Mucosa of descending colon (tissue), 3 donors: Measurements from ENCODE around the gene SLC9C2. TPM values are rescaled to one million over a fixed set of nuclear protein-coding genes. Genes with fewer than 3 reads are reported as not detected.
"Not testable (repeated sequence)": the region's sequence is repeated elsewhere in the genome, so short reads cannot be mapped to it uniquely, and the experiment has no call there.

ENCODE experiments used
- ATAC-seq: fragments of 200-7000 bp; cut with Tn5 transposase; one replicate; pipeline ENCODE4 v1.9.1; 2020; ENCODE audit warnings: mild to moderate bottlenecking, moderate library complexity
- DNase-seq, 3 donors: peaks; one replicate each; pipeline ENCODE4 v3.0.0-alpha.2; 2020
- H3K36me3 ChIP-seq: fragments of 200-600 bp; one replicate; pipeline ENCODE4 v1.8.0; 2021; ENCODE audit warnings: low read depth, mild to moderate bottlenecking
- H3K4me1 ChIP-seq: fragments of 200-600 bp; one replicate; pipeline ENCODE4 v1.8.0; 2021; ENCODE audit warnings: low read depth, mild to moderate bottlenecking
- H3K4me3 ChIP-seq: fragments of 200-600 bp; one replicate; pipeline ENCODE4 v1.8.0; 2021; ENCODE audit warnings: mild to moderate bottlenecking
- H3K9me3 ChIP-seq: fragments of 200-600 bp; one replicate; pipeline ENCODE4 v1.8.0; 2021; ENCODE audit warnings: mild to moderate bottlenecking
- intact Hi-C, 2 donors: fragments of 100-400 bp; cut with DNase I in 1 of 2; cut with micrococcal nuclease in 1 of 2; formaldehyde crosslinking; loops; one replicate each; pipeline versions ENCODE4 v1.11.0 to v1.11.1; 2022; cut with DNase I, micrococcal nuclease
- total RNA-seq, 3 donors: library from RNA; stranded (reverse); fragmentation: NEBNext Ultra II Directional in 2 of 3; extraction: Animal tissue kit (Norgen Biotek cat#: 25700) in 2 of 3; gene quantifications; one replicate each; pipeline versions ENCODE4 v1.2.1 to v1.2.4, GENCODE V29; 2021 to 2023
- TF ChIP-seq, protein P1 (sequence below): fragments of 200-600 bp; IDR thresholded peaks from one replicate; pipeline ENCODE4 v1.8.0; 2022; ENCODE audit warnings: antibody characterized with exemption, mild to moderate bottlenecking
- donor health status: DM: no; HTN: no; CAD: no; lungs with moderate emphysema.
- donor health status: DM: no; HTN: no; CAD: no.
- donor health status: DM: no; HTN: yes; CAD: no.

Gene SLC9C2
- total RNA-seq, 3 donors from 2014 or later: not detected

DNA sequence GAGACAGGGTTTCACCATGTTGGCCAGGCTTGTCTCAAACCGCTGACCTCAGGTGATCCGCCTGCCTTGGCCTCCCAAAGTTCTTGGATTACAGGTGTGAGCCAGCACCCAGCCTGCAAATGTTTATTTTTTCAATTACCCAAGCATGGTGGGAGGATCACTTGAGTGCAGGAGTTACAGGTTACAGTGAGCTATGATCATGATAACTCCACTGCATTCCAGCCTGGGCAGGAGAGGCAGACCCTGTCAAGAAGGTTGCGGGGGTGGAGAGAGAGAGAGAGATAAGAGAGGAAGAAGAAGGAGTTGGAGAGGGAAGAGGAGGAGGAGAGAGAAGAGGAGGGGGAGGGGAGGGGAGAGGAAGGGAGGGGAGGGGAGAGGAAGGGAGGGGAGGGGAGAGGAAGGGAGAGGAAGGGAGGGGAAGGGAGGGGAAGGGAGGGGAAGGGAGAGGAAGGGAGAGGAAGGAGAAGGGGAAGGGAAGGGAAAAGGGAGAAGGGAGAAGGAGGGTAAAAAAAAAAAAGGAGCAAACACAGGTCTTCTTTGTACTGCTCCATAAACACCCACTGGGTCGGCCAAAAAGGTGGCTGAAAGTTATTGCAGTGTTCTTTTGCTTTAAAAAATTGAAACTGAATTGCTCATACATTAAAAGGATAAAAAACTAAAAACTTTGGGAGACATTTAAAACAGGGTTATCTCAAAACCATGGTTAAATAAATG, 5.8 kb upstream of the SLC9C2 start:
- intact Hi-C loops: no loop called here
- H3K9me3 ChIP-seq: no peaks in the 10 kb centered on the region
- no peak overlapping the region for H3K4me3 ChIP-seq
- no peaks in the 10 kb centered on the region for H3K4me1 ChIP-seq
- DNase-seq (no peak), ATAC-seq (no peak)
- TF ChIP-seq, protein P1, sequence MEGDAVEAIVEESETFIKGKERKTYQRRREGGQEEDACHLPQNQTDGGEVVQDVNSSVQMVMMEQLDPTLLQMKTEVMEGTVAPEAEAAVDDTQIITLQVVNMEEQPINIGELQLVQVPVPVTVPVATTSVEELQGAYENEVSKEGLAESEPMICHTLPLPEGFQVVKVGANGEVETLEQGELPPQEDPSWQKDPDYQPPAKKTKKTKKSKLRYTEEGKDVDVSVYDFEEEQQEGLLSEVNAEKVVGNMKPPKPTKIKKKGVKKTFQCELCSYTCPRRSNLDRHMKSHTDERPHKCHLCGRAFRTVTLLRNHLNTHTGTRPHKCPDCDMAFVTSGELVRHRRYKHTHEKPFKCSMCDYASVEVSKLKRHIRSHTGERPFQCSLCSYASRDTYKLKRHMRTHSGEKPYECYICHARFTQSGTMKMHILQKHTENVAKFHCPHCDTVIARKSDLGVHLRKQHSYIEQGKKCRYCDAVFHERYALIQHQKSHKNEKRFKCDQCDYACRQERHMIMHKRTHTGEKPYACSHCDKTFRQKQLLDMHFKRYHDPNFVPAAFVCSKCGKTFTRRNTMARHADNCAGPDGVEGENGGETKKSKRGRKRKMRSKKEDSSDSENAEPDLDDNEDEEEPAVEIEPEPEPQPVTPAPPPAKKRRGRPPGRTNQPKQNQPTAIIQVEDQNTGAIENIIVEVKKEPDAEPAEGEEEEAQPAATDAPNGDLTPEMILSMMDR: no peak
- H3K36me3 ChIP-seq: no peaks in the 10 kb centered on the region

DNA sequence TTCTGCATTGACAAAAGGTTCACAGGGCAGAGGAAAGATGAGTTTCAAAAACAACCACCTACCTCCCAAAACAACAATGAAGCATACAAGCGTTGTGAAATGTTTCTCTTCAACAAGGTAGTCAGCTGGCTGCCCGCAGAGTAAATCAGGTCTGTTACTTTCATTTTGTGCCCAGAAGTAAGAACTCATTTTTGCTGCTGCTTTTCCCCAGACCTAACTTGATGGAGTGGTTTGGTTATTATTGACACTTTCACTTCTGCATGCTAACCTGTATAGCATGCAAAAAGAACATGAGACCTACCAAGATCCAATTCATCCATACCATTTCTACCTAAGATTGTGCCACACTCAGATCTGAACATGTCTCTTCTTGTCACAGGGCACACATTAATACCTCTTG, 1.3 kb downstream of the SLC9C2 start:
- no peak for DNase-seq
- no peaks in the 10 kb centered on the region for H3K9me3 ChIP-seq
- no peak overlapping the region for H3K4me3 ChIP-seq
- intact Hi-C loops: loop anchor here in 1 of 2 donors (2.0 kb wide), 1 partner anchor 61 kb away; no protein-coding TSS in a partner anchor
- H3K36me3 ChIP-seq: no peaks in the 10 kb centered on the region
- TF ChIP-seq, protein P1: no peak
- ATAC-seq: no peak
- H3K4me1 ChIP-seq: no peaks in the 10 kb centered on the region

DNA sequence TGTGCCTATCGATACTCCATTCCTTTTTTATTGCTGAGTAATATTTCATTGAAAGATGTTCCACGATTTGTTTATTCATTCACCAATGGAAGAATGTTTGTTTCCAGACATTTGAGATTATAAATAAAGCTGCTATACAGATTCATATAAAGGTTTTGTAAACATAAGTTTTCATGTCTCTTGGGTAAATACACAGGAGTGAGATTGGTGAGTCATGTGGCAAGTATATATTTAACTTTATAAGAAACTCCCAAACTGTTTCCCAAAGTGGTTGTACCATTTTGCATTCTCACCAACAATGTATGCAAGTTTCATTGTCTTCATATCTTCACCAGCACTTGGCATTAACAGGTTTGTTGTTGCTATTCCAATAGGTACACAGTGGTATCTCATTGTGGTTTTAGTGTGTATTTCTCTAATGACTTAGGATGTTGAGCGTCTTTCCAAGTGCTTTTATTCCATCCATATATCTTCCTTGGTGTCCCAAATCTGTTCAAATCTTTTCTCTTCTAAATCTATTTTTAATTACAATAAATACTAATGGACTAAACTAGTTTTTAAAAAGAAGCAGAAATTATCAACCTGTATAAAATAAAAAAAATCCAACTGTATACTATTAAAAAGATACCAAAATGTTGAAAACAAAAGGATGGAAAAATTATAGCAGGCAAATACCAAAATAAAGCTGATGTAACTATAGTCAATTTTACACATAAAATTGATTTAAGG, 6.6 kb downstream of the SLC9C2 start:
- no peak overlapping the region for H3K4me3 ChIP-seq
- TF ChIP-seq, protein P1: no peak
- no peaks in the 10 kb centered on the region for H3K9me3 ChIP-seq
- intact Hi-C loops: no loop called here
- DNase-seq: no peak
- no peaks in the 10 kb centered on the region for H3K4me1 ChIP-seq
- H3K36me3 ChIP-seq: no peaks in the 10 kb centered on the region
- no peak for ATAC-seq

DNA sequence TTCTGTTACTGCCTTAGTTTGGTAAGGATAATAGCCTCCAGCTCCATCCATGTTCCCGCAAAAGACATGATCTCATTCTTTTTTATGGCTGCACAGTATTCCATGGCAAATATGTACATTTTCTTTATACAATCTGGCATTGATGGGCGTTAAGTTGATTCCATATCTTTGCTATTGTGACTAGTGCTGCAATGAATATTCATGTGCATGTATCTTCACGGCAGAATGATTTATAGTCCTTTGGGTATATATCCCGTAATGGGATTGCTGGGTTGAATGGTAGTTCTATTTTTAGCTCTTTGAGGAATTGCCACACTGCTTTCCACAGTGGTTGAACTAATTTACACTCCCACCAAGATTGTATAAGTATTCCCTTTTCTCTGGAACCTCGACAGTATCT, 11.7 kb downstream of the SLC9C2 start:
- ATAC-seq: not testable (repeated sequence)

DNA sequence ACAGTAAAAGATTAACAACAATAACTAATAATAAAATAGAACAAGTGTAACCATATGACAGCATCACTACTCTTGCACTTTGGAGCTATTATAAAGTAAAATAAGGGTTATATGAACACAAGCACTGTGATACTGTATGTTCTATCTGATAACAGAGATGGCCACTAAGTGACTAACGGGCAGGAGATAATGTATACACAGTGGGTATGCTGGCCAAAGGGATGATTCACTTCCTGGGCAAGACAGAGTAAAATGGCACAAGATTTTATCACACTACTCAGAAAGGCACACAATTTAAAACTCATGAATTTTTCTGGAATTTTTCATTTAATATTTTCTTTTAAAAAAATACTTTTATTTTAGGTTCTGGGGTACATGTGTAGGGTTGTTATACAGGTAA, 12.3 kb downstream of the SLC9C2 start:
- Histone ChIP-seq H3K4me1 (no peaks in the 10 kb centered on the region), H3K4me3 (no peak overlapping the region), H3K9me3 (no peaks in the 10 kb centered on the region), H3K36me3 (no peaks in the 10 kb centered on the region)
- ATAC-seq: no peak
- intact Hi-C loops: no loop called here
- TF ChIP-seq, protein P1: no peak
- no peak for DNase-seq

More for the DNA sequence above, 11.7 kb downstream of the SLC9C2 start:
- DNase-seq, H3K9me3 ChIP-seq, H3K4me1 ChIP-seq, H3K4me3 ChIP-seq, H3K36me3 ChIP-seq, intact Hi-C loops: not testable (repeated sequence)

DNA sequence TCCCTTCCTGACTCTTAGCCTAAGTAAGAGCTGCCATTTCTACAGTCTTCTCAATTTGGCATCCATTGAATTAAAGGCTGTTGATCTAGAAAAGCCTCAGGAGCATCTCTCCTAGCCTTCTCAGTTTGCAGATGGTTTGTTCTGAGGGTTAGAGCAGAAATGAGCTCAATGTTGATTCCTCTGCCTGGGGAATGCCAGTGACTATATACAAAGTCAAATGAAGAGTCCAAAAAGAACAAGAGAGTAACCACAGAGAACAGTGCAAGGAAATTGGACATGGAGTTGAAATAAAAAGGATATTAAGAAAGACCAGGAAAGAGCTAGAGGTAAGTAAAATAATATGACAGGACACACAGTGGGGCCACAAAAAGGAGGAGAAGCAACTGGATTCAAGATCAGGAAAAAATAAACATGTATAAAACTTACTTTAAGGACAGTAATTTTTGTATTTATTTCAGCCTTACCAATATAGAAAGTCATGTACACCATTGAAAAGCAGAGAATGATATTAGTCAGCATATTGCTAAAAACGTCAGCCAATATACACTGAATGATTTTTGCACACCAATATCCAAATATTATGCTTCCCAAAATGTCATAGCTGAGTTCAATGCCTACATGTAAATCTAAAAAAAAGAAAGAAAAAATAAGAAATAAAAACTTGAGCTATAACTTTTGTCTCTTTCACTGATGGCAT, 21.3 kb downstream of the SLC9C2 start:
- ATAC-seq (no peak), DNase-seq (no peak)
- TF ChIP-seq, protein P1: no peak
- Histone ChIP-seq H3K4me1 (no peaks in the 10 kb centered on the region), H3K36me3 (no peaks in the 10 kb centered on the region), H3K4me3 (no peak overlapping the region), H3K9me3 (no peaks in the 10 kb centered on the region)
- intact Hi-C loops: no loop called here
